Calu3 (cell line): ENCODE measurements around the gene STH. TPM values are rescaled to one million over a fixed set of nuclear protein-coding genes. Genes with fewer than 3 reads are reported as not detected.

Experiments
- BruUV-seq: library from RNA; stranded (reverse); fragments of 400-500 nt; replicated peaks from 2 replicates; lab custom pipeline; 2021; lab: Mats Ljungman, UMichigan
- CTCF ChIA-PET: fragments of 300-600 bp; sonication (Branson Sonifier 250); formaldehyde crosslinking; loops from one replicate; lab custom pipeline; 2022; ENCODE audit warnings: antibody characterized with exemption; lab: Charles Lee
- DNase-seq: peaks from one replicate; pipeline ENCODE4 v3.0.0; 2022
- H3K27ac Mint-ChIP-seq: one replicate; pipeline ENCODE4 v1.8.0; 2022; ENCODE audit warnings: mixed read lengths; ENCODE audit not compliant: unreplicated experiment
- H3K27me3 Mint-ChIP-seq: one replicate; pipeline ENCODE4 v1.8.0; 2022; ENCODE audit warnings: mixed read lengths; ENCODE audit not compliant: unreplicated experiment
- H3K36me3 Mint-ChIP-seq: one replicate; pipeline ENCODE4 v1.8.0; 2022; ENCODE audit warnings: mild to moderate bottlenecking, moderate library complexity, mixed read lengths; ENCODE audit not compliant: insufficient read depth, unreplicated experiment
- H3K4me1 Mint-ChIP-seq: one replicate; pipeline ENCODE4 v1.8.0; 2022; ENCODE audit warnings: mild to moderate bottlenecking, low read depth, mixed read lengths; ENCODE audit not compliant: unreplicated experiment
- H3K4me3 Mint-ChIP-seq: one replicate; pipeline ENCODE4 v1.8.0; 2022; ENCODE audit warnings: mild to moderate bottlenecking, low read depth, moderate library complexity, mixed read lengths; ENCODE audit not compliant: unreplicated experiment
- H3K9me3 Mint-ChIP-seq: one replicate; pipeline ENCODE4 v1.8.0; 2022; ENCODE audit warnings: low read depth, mixed read lengths; ENCODE audit not compliant: unreplicated experiment
- CTCF ChIP-seq: fragments of 200-600 bp; IDR thresholded peaks from one replicate; pipeline ENCODE4 v1.8.0; 2022; ENCODE audit warnings: antibody characterized with exemption; ENCODE audit not compliant: unreplicated experiment
- intact Hi-C: fragments of 100-400 bp; cut with micrococcal nuclease; formaldehyde crosslinking; loops from one replicate; pipeline ENCODE4 v1.10.0; 2022; ENCODE audit not compliant: unreplicated experiment
- total RNA-seq: library from RNA; stranded (reverse); gene quantifications from 2 replicates; pipeline ENCODE4 v1.2.3, GENCODE V29; 2022

The STH gene
- total RNA-seq, 1 experiment from 2014 or later = not detected

- CTCF ChIA-PET = interaction anchor here (0.6 kb wide), 1 partner anchor 175 kb away, joined by 3 read pairs; no protein-coding TSS in a partner anchor
- BruUV-seq = no TSS peak
- H3K9me3 Mint-ChIP-seq = no peaks in the 10 kb centered on the region
- no peak overlapping the region for H3K4me3 Mint-ChIP-seq
- intact Hi-C loops = no loop called here
- no peak overlapping the region for H3K27ac Mint-ChIP-seq
- H3K4me1 Mint-ChIP-seq = no peaks in the 10 kb centered on the region
- H3K36me3 Mint-ChIP-seq = peaks cover 85% of the 10 kb centered on the region
- TF ChIP-seq CTCF = no peak
- H3K27me3 Mint-ChIP-seq = no peaks in the 10 kb centered on the region
- DNase-seq = no peak
Measured at GRCh38 chr17:46030752-46031151, 31.7 kb downstream of the STH start.

GRCh38 chr17:46031440-46031839 lies 32.4 kb downstream of the STH start:
- no peaks in the 10 kb centered on the region for H3K27me3 Mint-ChIP-seq
- DNase-seq = no peak
- no peak for TF ChIP-seq CTCF
- CTCF ChIA-PET = interaction anchor here (0.6 kb wide), 1 partner anchor 174 kb away, joined by 3 read pairs; no protein-coding TSS in a partner anchor
- no peak overlapping the region for H3K4me3 Mint-ChIP-seq
- no peak overlapping the region for H3K27ac Mint-ChIP-seq
- intact Hi-C loops = no loop called here
- H3K4me1 Mint-ChIP-seq = no peaks in the 10 kb centered on the region
- peaks cover 83% of the 10 kb centered on the region for H3K36me3 Mint-ChIP-seq
- no TSS peak for BruUV-seq
- H3K9me3 Mint-ChIP-seq = no peaks in the 10 kb centered on the region

GRCh38 chr17:46031920-46032319 lies 32.9 kb downstream of the STH start:
- TF ChIP-seq CTCF = no peak
- no peaks in the 10 kb centered on the region for H3K9me3 Mint-ChIP-seq
- intact Hi-C loops = no loop called here
- H3K27ac Mint-ChIP-seq = no peak overlapping the region
- CTCF ChIA-PET = no interaction called here
- DNase-seq = no peak
- no peaks in the 10 kb centered on the region for H3K27me3 Mint-ChIP-seq
- H3K4me3 Mint-ChIP-seq = no peak overlapping the region
- H3K36me3 Mint-ChIP-seq = peaks cover 86% of the 10 kb centered on the region
- no TSS peak for BruUV-seq
- H3K4me1 Mint-ChIP-seq = no peaks in the 10 kb centered on the region

- no peaks in the 10 kb centered on the region for H3K9me3 Mint-ChIP-seq
- CTCF ChIA-PET = no interaction called here
- DNase-seq = no peak
- H3K4me1 Mint-ChIP-seq = no peaks in the 10 kb centered on the region
- peaks cover 88% of the 10 kb centered on the region for H3K36me3 Mint-ChIP-seq
- TF ChIP-seq CTCF = no peak
- intact Hi-C loops = no loop called here
- H3K27ac Mint-ChIP-seq = no peak overlapping the region
- no TSS peak for BruUV-seq
- H3K4me3 Mint-ChIP-seq = no peak overlapping the region
- no peaks in the 10 kb centered on the region for H3K27me3 Mint-ChIP-seq
Measured at GRCh38 chr17:46032909-46033308, 33.9 kb downstream of the STH start.
